ENCODE measurements around the gene FAM89A. TPM values are rescaled to one million over a fixed set of nuclear protein-coding genes. Genes with fewer than 3 reads are reported as not detected.

The FAM89A gene
- total RNA-seq (2014; rRNA removed) (7.5 and 12.4 TPM in 2 replicates), Bru-seq, nascent RNA (percentile 42 among the genes with signal in this experiment), BruChase-seq, experiment 1, labeled RNA remaining after a 6-hour chase (percentile 40 among the genes with signal in this experiment), BruChase-seq, experiment 2, labeled RNA remaining after a 2-hour chase (percentile 42 among the genes with signal in this experiment)
- long read RNA-seq, transcript FAM89A-201 (2 exons, 1,495 nt) = major isoform, 12 of 14 reads
- long read RNA-seq, partial matches to known transcripts = 0 of 14 reads
- long read RNA-seq, other reads (novel, unspliced or antisense) = 2 of 14 reads

DNA sequence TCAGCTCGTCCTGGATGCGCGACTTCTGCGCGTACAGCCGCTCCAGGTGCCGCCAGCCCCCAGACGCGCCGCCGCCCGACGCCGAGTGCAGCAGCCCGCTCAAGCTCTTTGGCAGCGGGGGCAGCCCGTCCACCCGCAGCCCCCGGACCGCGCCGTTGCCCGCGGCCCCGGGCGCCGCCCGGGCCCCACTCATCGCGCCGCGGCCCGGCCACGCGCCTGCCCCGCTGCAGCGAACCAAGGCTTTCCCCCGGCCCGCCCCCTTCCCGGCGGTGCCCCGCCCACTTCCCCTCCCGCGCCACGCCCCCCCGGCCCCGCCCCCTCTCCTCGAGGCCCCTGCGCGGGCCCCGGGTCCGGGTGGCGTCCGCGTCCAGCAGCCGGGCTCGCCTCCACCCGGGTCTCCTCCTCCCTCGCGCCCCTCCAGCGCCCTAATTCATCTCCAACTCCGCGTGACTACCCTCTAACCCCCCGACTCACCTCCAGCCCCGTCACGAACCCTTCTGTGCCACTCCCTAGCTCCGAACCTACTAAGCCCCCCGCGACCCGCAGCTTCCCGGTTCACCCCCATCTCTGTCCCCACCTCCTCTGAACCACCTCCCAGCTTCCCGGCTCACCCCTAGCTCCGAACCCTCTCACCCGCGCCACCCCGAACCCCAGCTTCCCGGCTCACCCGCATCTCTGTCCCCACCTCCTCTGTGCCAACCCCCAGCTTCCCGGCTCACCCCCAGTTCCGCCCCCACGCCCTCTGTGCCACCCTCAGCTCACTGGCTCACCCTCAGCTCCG is at the start of gene FAM89A:
Gene FAM89A (minus strand): TSS at position 236 of the 781 bp plus-strand sequence. CDS start 43 bp downstream, at position 193.
- Histone ChIP-seq H3K9me2 (replicated peaks; ENCODE audit: low read length) (no peaks in the 10 kb centered on the region), H3K27ac (ENCODE audit: low read length) (no peak within 1 kb of the TSS), H3K4me1 (ENCODE audit: insufficient read depth, low read length) (peaks cover 6% of the 10 kb centered on the region; the same call in 1 of the 2 replicates), H3K9ac (ENCODE audit: low read length) (peak within 1 kb of the TSS; percentile 49; the same call in 1 of the 2 replicates), H3F3A (ENCODE audit: low read length, unreplicated experiment) (no peaks in the 10 kb centered on the region), H3K27me3 (ENCODE audit: low read length) (peaks cover 16% of the 10 kb centered on the region), H3K36me3 (ENCODE audit: low read depth, low read length) (no peaks in the 10 kb centered on the region), H3K4me2 (ENCODE audit: low read length) (peak within 1 kb of the TSS; percentile 97), H4K20me1 (ENCODE audit: low read length) (no peaks in the 10 kb centered on the region), H3K4me3 (ENCODE audit: low read length) (peak within 1 kb of the TSS; percentile 87), H3K79me2 (ENCODE audit: low read length) (no peaks in the 10 kb centered on the region), H3K9me3 (ENCODE audit: low read length) (no peaks in the 10 kb centered on the region), H2AFZ (ENCODE audit: low read length) (peak within 1 kb of the TSS; percentile 95)
- ChIA-PET CTCF (no interaction called here), POLR2A (ENCODE audit: unreplicated experiment) (no interaction called here)
- BruUV-seq (replicated peaks) = no TSS peak
- intact Hi-C loops (cut with micrococcal nuclease) = no loop called here
- peak; percentile 69 for ATAC-seq
- DNase-seq = peak; percentile 43
- TF ChIP-seq EZH2 (IDR thresholded peaks at IDR 0.05; ENCODE audit: low read length, unreplicated experiment) (no peak), EZH2phosphoT487 (IDR thresholded peaks at IDR 0.05; ENCODE audit: borderline replicate concordance, low read length) (no peak)
- TF ChIP-seq, protein P1, sequence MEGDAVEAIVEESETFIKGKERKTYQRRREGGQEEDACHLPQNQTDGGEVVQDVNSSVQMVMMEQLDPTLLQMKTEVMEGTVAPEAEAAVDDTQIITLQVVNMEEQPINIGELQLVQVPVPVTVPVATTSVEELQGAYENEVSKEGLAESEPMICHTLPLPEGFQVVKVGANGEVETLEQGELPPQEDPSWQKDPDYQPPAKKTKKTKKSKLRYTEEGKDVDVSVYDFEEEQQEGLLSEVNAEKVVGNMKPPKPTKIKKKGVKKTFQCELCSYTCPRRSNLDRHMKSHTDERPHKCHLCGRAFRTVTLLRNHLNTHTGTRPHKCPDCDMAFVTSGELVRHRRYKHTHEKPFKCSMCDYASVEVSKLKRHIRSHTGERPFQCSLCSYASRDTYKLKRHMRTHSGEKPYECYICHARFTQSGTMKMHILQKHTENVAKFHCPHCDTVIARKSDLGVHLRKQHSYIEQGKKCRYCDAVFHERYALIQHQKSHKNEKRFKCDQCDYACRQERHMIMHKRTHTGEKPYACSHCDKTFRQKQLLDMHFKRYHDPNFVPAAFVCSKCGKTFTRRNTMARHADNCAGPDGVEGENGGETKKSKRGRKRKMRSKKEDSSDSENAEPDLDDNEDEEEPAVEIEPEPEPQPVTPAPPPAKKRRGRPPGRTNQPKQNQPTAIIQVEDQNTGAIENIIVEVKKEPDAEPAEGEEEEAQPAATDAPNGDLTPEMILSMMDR (conservative IDR thresholded peaks at IDR 0.05; ENCODE audit: low read depth, low read length) = no peak

DNA sequence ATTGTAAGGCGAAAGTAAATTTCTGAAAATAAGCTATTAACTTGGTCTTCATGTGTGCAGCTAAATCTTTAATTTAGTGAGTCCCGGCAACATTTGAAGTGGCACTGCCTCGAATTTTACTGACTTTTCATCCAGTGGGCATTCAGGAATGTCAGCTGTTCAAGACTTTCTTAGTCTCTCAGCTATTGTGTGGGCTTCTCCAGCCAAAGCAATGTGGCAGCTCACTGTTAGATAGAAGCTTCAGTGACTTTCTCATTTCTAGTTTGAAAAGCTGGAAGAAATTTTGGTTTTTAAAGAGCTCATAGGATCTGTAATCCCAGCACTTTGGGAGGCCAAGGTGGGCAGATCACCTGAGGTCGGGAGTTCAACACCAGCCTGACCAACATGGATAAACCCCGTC is 44.3 kb upstream of the FAM89A start:
- Histone ChIP-seq H3K4me2 (ENCODE audit: low read length) (no peak overlapping the region), H3K4me1 (ENCODE audit: insufficient read depth, low read length) (no peaks in the 10 kb centered on the region), H3K9me2 (replicated peaks; ENCODE audit: low read length) (no peaks in the 10 kb centered on the region), H3K4me3 (ENCODE audit: low read length) (no peak overlapping the region), H3F3A (ENCODE audit: low read length, unreplicated experiment) (no peaks in the 10 kb centered on the region), H3K27ac (ENCODE audit: low read length) (no peak overlapping the region), H3K9ac (ENCODE audit: low read length) (no peak overlapping the region), H4K20me1 (ENCODE audit: low read length) (no peaks in the 10 kb centered on the region), H2AFZ (ENCODE audit: low read length) (no peak overlapping the region), H3K9me3 (ENCODE audit: low read length) (no peaks in the 10 kb centered on the region), H3K27me3 (ENCODE audit: low read length) (peaks cover 64% of the 10 kb centered on the region), H3K36me3 (ENCODE audit: low read depth, low read length) (no peaks in the 10 kb centered on the region), H3K79me2 (ENCODE audit: low read length) (no peaks in the 10 kb centered on the region)
- POLR2A ChIA-PET (ENCODE audit: unreplicated experiment) = interaction anchor here (0.7 kb wide), 1 partner anchor 91 kb away, joined by 6 read pairs; no protein-coding TSS in a partner anchor
- ATAC-seq (no peak), DNase-seq (no peak)
- intact Hi-C loops (cut with micrococcal nuclease) = loop anchor here (10.0 kb wide), 1 partner anchor 290 kb away; no protein-coding TSS in a partner anchor
- BruUV-seq (replicated peaks) = no TSS peak
- CTCF ChIA-PET = no interaction called here
- TF ChIP-seq EZH2 (IDR thresholded peaks at IDR 0.05; ENCODE audit: low read length, unreplicated experiment) (no peak), EZH2phosphoT487 (IDR thresholded peaks at IDR 0.05; ENCODE audit: borderline replicate concordance, low read length) (no peak)
- TF ChIP-seq, protein P1 (conservative IDR thresholded peaks at IDR 0.05; ENCODE audit: low read depth, low read length) = no peak

Measured in PC-3 (cell line).